ENCODE measurements around the gene DCX.
"Not testable (repeated sequence)": the region's sequence is repeated elsewhere in the genome, so short reads cannot be mapped to it uniquely, and the experiment has no call there.

Gene DCX

DNA sequence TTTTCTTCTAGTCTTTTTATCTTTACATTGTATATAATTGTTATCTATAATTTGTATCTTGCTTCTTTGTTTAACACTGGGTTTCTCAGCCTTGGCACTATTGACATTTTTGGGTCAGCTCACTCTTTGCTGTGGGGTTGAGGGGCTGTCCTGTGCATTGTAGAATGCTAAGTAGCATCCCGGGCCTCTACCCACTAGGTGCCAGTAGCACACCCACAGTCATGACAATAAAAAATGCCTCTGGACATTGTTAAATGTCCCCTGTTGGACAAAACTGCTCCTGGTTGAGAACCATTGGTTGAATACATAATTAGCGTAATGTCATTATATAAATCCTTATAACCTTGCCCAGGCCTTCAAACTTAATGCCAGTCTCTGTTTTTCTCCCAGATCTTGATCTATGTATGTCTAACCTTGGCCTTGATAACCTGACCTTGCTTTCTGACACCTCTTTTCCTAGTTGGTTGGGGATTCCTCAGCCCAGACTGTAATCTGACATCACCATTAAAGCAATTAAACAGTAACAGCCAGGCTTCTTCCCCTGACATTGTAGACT is 46.1 kb downstream of the DCX start:
- DNase-seq, result no peak

DNA sequence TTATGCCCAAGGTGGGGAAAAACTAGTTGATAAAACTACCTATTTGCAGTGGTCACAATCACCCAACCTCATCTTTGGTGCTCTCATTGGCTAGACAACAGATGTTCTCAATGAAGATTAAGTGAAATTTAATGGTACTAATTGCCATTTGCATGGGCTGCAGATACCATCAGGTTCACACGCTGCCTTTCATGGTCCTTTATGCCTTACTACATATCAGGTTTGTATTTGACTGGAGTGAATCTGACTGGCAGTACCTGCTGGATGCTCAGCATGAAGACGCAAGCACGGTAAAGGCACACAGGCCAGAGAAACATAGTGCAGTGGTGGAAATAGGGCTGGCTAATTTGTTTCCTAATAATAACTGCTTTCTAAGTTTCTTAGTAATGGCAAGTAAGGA is 48.3 kb downstream of the DCX start:
- DNase-seq, result no peak

DNA sequence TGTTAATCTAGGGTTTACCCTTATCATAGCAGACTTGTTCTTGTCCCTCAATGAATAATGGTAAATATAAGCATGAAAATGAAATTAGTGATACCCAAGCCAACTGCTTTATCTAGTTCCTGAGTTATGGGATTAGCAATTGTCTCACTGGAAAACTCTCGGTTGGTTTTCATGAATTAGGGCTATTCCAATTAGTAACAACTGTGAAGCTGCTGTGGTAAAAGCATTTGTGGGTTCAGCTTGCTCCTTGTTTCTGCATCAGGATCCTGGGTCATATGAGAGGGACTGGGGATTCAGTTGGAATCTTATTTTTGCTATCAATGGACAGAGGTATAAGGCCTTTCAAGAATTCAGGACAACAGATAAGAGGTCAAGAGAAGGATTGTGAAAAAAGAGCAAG is 50.2 kb downstream of the DCX start:
- no peak for DNase-seq

DNA sequence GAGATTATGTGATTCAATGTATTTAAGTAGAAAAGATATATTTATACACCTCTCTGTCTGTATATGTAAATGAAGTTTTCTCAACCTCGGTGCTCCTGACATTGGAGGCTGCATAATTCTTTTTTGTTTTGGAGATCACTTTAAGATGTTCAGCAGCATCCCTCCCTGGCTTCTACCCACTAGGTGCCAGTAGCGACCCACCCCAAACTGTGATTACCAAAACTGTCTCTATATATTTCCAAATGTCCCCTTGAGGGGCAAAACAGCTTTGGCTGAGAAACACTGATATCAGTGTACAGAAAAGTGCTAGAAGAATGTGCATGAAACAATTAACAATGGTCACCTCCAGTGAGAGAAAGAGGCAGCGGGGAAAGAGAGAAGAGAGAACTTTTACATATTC is 51.2 kb downstream of the DCX start:
- no peak for DNase-seq

DNA sequence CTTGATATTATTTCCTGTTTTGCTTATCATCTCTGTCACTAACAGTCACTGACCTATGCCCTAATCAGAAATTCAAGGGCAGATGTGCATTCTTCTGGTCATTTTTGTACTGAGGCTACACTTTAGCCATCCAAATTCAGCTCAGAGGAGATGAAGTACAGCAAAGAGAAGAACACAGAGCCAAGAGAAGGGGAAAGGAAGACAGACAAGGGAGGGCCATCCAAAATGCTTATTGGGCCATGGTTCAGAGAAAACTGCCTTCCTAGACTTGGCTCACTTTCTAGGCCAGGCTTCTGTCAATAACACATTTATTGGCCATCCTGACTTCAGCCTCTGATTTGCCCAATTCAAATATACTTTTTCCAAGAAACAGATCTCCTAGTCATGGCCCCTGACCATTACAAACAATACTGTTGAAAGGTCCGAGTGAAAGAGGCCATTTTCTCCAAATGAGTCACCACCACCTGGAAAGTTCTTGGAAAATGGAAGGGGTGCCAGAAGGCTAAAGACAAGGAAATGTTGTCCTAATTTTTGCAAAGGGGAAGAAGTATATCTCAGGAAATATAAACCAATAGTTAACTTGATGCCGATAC is 56.4 kb downstream of the DCX start:
- DNase-seq, result no peak

DNA sequence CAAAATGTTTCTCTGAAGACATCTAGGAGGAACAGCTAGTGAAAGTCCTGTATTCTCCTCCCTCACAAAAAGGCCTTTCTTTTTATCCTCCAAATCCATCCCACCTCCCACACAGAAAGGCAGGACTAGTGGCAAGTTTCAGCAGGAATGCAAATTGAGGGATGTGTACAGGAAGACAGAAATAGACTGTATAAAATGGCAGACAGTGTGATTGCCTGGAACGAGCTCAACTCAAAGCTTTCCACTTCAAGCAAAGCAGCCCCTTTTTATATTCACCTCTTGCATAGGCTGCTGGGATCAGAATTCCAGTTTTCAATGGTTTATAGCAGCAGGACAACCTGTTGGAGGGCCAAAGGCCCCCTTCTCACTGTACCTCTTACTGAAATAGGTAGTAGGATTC is 57.5 kb downstream of the DCX start:
- DNase-seq, result no peak

DNA sequence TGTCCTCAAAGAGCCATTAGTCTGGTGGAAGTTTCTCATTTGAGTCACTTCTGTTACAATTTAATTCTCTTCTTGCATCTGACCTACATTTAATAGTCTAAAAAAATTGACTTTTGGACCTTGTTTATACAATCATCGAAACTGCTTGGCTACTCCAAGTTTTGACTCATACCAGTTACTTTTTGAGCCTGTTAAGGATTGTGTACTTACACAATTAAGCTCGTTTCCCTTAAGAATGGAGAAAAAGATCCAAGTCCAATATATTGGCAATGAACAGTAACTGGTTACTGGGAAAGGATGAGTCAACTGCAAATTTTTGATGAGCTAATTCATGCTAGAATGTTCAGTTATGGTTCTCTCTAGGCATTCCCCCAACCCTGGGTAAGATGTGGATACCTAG is 58.2 kb downstream of the DCX start:
- DNase-seq, result no peak

DNA sequence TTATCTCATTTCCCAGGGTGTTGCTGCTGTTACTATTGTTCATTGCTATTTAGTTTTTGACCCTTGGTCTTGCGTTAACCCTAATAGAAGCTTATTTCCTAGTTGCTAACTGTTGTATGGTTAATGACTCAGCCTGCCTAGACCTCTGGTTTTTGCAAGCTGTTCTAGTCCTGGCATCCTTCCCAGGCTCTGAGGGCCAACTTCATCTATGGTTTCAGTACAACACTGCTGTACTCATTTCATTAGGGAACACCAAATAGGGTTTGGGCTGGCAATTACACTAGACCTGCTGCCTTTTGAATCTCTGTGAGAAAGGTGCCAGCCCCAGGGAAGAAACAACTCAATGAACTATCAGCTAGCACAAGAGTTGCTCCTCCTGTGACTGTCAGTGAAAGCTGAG is 59.6 kb downstream of the DCX start:
- peak; percentile 66 for DNase-seq

DNA sequence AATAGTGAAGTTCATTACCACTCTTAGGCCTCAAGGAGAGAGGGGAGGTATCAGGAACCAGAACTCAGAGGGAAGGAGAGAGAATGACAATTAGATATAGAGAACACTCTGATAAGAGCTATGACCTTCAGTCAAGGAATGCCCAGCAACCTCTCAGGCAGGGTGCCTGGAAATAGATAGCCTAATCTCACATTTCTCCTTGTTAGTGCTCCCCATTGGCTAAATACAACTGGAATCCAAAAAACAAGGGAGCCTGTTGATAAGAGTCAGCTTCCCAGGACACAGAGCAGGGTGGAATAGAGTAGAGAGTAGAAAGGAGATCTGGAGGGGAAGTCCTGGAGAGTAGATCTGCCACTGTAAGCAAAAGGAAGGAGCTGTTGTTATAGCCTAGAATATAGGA is 62.1 kb downstream of the DCX start:
- no peak for DNase-seq

DNA sequence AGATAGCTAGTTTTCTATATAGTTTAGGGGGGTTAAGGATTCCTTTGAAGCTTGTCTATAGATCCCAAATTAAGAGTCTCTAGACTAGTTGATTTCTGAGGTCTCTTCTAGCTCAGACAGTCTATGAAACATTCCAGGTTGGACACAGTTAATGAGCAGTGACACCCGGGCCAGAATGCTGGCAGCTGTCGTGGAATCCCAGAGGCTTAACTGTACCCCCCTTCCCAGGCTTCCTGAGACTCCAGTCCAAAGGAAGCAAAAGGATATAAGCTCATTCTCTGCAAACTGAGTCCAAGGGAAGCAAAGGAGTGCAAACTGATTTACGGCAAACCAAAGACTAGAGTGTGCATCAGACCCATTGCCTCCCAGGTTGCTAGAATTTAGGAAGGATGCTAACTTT is 62.9 kb downstream of the DCX start:
- no peak for DNase-seq

DNA sequence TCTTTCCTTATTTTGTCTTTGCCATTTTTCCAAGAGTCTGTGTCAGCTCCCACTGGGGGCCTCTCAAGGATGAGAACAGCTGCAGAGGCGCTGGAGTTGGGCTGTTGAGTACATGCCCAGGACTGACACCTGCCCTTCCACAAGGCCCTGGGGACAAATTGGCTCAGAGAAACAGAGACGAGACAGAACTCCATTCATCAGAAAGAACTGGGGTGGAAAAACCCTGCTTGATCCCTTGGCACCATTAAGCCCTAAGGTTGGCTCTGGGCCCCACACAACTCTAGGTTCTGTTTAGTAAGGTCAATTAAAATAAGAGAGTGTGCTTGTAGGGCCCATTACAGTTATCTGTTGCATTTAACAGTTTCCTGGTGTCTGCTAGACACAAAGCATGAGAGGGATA is 63.6 kb downstream of the DCX start:
- DNase-seq, result no peak

DNA sequence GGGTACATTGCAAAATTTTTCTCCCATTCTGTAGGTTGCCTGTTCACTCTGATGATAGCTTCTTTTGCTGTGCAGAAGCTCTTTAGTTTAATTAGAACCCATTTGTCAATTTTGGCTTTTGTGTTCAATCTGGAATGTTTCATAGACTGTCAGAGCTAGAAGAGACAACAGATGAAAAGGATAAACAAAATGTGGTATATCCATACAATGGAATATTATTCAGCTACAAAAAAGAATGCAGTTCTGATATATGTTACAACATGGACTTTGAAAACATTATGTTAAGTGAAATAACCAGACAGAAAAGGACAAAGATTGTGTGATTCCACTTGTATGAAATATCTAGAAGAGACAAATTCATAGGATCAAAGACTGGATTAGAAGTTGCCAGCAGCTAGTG is 65.8 kb downstream of the DCX start:
- not testable (repeated sequence) for DNase-seq

DNA sequence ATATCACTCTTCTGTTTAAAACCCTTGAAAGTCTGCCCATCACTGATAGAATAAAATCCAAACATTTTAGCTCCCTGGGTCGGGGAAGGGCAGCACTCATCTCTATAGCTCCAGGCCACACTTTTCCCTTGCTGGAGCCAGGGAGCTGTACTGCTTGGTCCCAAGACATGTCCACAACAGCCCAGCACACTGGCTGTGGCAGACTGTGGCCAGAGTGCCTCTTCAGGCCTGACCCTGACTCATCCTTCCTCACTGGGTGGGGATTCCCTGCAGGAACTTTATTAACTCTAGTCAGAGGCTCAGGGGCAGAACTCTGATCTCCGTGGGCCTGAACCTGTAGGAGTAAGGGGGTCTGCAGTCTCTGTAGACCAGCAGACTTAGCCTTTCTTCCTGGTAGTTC is 71.9 kb downstream of the DCX start:
- no peak for DNase-seq

DNA sequence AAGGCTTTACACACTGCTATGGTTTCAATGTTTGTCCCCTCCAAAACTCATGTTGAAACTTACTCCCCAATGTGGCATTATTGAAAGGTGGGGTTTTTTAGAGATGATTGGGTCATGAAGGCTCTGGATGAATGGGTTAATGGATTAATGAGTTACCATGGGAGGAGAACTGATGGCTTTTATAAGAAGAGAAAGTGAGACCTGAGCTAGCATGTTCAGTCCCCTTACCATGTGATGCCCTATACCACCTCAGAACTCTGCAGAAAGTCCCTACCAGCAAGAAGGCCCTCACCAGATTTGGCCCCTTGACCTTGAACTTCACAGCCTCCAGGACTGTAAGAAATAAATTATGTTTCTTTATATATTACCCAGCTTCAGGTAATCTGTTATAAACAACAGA is 72.8 kb downstream of the DCX start:
- no peak for DNase-seq

DNA sequence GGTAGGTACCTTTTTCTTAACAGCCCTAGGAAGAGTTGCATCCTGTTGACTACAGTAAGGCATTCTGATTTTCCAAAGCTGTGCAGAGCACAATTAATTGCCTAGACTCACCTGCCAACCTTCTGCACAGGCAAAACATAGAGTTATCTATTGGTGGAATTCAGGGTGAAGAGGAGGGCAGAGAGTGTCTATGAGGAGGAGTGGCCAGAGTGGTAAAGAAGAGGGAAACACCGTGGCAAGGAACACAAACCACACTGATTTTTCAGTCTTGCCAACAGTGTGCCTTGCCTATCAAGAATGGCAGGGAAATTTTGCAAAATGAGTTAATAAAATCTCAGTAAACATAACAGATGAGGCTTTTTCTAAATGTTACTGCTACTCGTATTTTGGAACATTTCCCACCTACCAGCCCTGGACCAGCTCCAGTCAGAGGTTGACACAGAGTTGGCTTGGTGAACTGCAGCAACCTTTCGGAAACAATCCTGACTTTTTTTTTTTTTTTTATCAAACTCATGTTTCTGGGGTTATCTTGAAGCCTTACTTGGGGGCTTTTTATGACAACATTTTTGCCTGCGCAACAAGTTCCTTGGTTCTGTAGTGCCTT is 73.8 kb downstream of the DCX start:
- DNase-seq, result no peak

DNA sequence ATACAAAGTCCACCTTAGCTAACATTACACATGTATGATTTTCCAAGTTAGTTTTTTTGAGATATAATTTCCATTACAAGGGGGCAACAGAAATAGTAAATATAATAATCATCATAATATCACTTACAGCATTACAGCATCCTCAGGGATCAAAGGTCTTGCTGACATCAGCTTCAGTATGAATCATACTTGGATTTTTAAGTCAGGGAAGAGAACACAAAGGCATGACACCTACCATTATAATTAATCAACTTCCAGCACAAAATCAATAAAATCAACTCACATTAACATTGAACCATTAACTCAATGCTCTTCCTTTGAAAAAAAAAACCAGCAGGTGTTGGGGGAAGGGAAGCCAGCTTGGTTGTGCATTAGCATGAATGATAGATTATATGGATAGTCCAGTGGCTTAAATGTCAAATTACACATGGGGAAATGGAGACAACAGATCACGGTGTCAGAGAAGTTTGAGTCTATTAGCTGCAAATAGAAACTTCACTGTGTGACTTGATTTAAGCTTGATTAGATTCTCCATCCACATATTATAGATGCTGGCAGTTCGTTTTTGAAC is 74.8 kb downstream of the DCX start:
- no peak for DNase-seq

DNA sequence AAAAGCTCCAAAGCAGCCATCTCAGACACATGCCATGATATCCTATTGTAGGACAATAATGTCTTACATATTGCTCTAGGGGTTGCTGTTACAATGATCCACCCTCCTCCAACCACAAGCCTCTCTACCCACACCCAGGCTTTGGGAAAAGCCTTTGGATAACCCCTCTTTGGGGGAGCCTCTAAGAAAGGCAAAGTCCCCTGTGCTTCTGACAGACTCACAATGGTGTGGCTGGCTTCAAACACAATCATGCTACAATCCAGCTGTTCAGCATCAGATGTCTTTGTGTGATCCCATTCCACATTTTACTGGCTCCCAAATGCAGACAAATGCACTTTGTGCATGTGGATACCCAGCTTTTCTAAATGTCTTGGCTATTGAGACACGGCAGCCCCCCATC is 75.9 kb downstream of the DCX start:
- DNase-seq, result no peak

DNA sequence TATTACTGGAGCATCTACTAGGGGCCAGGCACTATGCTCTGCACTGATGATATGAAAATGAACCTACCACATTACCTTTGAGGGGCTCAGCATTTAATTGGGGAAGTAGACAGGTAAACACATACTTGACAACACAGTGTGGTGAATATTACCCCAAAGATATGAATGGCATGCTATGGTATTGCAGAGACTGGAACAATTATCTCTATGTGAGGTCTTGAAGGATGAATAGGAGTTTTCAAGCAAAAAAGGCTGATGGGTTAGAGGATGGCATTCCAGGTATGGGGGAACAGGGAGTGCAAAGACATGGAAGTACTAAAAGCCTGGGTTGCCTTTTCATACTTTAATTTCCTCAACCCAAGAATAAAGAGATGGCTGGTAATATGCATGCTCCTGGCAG is 82.6 kb downstream of the DCX start:
- DNase-seq, result no peak

DNA sequence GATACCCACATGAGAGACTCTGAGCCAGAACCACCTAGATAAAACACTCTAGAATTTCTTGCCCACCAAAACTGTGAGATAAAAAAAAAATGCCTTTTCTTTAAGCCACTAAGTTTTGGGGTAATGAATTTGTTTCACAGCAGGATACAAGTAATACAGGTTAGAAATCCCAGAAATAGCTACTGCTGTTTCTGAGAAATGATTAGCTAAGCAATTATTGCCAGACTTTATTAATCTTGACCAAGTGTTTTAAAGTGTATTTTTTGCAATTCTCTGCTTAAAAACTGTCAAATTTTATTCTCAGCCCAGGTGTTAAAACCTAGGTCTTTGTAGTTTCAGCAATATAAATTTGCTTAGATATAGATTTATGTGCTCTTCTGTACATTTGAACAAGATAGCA is 83.1 kb downstream of the DCX start:
- DNase-seq, result no peak

DNA sequence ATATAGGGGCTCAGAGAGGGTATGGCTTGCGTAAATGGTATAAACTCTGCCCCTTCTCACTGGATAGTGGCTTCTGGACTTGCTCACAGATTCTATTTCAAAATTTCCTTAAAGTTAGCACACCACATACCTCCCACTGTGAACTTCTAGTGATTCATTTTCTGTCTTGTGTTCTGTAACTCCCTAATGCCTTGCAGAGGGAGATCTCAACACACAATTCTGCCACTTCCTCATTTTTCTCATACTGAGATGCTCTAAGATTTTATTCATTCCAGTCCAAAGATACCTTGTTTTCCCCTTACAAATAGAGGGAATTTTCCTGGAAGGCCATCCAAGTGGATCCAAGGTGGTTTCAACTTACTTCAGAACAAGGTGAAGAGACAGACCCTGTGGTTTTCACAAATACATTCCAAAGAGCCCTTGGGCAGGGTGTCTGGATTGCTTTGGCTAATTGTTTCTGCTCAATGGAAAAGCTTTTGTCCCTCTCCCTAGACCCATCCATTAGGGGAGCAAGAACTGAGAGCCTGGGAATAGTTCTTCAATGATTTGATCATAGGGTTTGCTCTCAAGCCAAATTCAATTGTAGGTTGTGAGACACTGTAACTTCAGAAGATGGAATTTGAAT is 89.6 kb downstream of the DCX start:
- DNase-seq, result no peak

DNA sequence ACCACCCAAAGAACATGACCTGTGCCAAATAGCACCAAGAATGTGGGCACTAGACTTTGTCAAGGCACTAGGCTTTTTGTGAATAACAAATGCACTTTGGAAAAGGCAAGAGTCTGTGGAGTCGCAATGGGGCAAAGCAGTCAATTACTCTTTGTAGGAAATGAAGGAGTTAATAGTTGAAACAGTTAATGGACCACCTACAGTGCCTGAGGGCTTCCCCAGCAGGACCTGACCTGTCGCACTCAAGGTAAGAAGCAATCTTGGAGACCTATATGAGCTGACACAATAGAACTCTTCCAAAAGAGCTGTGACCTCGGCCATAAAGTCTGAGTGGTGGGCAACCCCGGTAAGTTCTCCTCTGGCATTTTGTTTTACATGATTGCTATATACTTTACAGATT is 92.5 kb downstream of the DCX start:
- no peak for DNase-seq

DNA sequence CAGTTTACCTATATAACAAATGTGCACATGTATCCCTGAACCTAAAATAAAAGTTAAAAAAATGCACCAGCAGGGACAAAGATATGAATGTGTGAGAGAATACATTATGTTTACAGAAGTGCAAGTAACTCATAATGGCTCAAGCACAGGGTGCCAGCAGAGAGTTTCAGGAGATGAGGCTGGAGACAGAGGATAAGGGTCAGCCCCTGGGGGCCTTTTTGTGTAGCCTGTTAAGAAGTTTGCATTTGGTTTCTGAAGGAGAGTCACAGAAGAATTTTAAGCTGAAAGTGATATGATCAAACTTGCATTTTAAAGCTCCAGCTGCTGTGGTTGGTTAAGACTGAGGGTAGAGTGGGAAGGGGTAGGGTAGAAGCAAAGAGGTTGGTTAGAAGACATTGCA is 93.1 kb downstream of the DCX start:
- no peak for DNase-seq

DNA sequence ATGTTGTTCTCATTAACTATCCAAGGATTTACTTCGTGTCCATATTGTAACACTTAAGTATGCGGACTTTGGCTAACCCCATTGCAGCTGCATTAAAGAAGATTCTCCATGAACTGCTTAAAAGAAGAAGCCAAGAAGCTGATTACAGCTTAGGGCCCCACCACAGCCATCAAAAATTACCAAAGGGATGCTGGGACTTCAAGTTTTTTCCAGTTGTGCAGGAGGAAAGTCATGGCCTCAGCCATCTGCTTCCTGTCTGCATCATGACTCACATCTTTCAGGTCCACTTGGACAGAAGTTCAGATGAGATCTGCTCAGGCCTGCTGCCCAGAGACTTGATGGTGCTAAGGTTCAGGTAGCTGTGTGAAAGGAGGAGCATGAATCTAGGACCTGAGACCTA is 102.9 kb downstream of the DCX start:
- DNase-seq, result no peak

DNA sequence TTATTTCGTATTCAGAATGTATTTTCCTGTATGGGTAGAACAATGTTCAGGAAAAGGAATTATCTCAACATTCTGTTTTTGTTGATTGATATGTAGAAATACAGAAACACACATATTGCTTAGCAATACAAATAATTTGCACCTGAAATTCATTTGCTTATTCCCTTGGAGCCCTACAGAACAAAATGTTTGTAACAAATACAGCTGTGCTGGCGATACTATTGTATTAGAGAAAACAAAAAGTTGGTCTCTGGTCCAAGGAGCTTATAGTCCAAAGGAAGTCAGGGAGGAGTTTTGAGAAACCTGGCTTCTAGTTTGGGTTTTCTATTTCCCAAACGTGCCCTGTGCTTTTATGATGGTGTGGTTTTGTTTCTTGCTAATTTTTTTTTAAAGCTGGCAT is 104.0 kb downstream of the DCX start:
- DNase-seq, result no peak

Measured in NCI-H2081 treated with DMSO at 0.1 percent for 48 hours (cell line).